G401 (cell line): ENCODE results near the gene SSBP2. TPM values are rescaled to one million over a fixed set of nuclear protein-coding genes. Genes with fewer than 3 reads are reported as not detected.

Experiments used
- DNase-seq: peaks from one replicate; pipeline ENCODE4 v3.0.0-alpha.2; 2015; ENCODE audit warnings: low spot score
- in situ Hi-C: cut with HindIII; loops from 2 replicates; pipeline ENCODE4 v1.10.0; 2016; ENCODE audit warnings: low sequenced_read_pairs, mixed read lengths
- total RNA-seq: library from RNA; depleted of rRNA; stranded (reverse); fragments of >200 nt; shearing (Covaris generic); gene quantifications from 2 replicates; pipeline ENCODE4 v1.2.3, GENCODE V29; 2014

SSBP2 gene
- total RNA-seq, 1 experiment from 2014 or later = 23.7 TPM

GRCh38 chr5:81768935-81769452, 18.1 kb upstream of the SSBP2 start:
- no peak for DNase-seq
- in situ Hi-C loops = no loop called here

DNA sequence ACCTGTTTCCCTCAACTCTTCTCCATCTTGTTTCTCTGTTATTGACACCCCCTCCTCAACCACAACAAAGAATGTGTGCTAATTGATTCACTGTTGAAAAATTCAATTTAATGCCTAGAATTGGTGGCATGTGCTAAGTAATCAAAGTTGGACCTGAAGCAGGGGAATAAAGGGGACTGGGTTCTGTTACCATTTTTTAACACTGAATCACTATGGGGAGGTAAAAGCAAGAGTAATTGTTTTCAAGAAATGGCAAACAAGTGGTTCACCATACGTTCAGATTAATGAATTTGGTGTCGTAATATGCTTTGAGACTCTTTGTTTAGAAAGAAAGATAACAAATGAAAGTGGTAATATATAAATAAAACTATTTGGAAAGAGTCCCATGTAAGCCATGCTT, 17.0 kb upstream of the SSBP2 start:
- no peak for DNase-seq
- in situ Hi-C loops = no loop called here

GRCh38 chr5:81767097-81767496, 16.2 kb upstream of the SSBP2 start:
- in situ Hi-C loops = no loop called here
- DNase-seq = no peak

DNA sequence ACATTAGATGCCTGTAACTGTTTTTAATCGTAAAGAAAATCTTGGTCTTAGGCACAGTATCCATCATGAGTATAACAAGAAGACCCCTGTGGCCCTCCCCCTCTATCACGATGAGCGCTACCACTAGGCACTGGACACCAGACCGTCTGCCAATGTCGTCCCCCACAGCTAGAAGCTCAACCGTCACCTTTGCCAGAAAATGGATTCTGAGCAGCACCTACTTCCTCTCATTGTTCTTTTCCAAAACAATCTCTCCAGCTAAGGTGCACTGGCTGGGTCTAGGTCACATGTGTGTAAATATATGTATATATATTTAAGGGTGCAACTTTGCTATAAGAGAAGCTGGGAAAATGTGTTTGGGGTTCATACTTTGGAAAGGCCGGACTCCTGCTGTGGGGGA, 15.7 kb upstream of the SSBP2 start:
- DNase-seq = no peak
- in situ Hi-C loops = no loop called here

GRCh38 chr5:81763294-81763928, 12.5 kb upstream of the SSBP2 start:
- in situ Hi-C loops = no loop called here
- DNase-seq = no peak

DNA sequence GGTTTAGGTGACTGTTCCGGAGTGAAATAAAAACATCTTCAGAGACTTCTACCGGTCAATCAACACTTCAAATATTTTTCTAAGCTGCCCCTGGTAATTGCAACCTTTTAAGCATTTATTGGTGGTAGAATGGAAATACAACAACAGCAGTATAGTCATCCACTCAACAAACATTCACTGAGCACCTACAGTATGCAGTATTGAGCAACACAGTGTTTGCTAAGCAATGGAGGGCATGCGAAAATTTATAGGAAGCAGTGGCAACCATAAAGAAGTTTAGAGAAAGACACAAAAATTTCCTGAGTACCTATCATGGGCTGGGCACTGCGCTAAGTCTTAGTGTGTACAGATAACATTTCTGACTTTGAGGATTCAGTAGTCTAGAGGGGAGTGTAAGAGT, 12.0 kb upstream of the SSBP2 start:
- in situ Hi-C loops = no loop called here
- no peak for DNase-seq

GRCh38 chr5:81762401-81762800, 11.5 kb upstream of the SSBP2 start:
- DNase-seq = no peak
- in situ Hi-C loops = no loop called here

GRCh38 chr5:81761970-81762369, 11.1 kb upstream of the SSBP2 start:
- no peak for DNase-seq
- in situ Hi-C loops = no loop called here

GRCh38 chr5:81761270-81761669, 10.4 kb upstream of the SSBP2 start:
- in situ Hi-C loops = no loop called here
- no peak for DNase-seq

DNA sequence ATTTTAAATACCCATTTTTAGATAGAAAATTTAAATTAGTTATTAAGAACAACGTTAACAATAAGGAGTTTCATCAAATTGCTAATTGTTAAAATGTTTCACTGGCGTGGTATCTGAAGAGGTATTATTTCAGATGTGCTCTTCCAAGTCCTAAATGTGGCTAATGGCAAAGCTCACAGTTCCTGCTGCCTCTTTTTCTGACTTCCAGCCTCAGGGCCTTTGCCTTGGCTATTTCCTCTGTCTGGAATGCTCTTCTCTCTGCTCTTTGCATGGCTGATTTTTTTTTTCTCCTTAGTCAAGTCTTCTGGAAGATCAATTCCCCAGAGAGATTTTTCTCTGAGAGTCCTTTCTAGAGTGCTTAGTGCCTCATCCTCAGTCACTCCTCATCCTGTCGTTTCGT, 9.6 kb upstream of the SSBP2 start:
- in situ Hi-C loops = no loop called here
- no peak for DNase-seq

DNA sequence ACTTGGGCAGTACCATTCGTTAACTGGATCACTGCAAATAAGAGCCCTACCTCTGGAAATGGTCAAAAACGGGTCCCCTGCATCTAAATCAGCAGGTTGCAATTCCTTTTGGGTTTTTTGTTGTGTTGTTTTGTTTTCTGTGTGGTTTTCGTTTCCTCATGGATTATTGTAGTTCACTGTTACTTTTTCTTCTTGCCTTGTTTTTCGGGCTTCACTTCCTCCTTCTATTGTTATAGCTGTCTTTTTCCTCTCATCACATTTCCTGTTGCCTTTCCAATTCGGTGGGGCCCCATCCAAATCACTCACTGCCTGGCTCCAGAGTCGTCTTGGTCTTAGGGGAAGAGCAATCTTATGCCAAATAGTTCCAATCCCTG, 8.7 kb upstream of the SSBP2 start:
- in situ Hi-C loops = no loop called here
- DNase-seq = no peak

GRCh38 chr5:81757404-81757803, 6.5 kb upstream of the SSBP2 start:
- in situ Hi-C loops = no loop called here

DNA sequence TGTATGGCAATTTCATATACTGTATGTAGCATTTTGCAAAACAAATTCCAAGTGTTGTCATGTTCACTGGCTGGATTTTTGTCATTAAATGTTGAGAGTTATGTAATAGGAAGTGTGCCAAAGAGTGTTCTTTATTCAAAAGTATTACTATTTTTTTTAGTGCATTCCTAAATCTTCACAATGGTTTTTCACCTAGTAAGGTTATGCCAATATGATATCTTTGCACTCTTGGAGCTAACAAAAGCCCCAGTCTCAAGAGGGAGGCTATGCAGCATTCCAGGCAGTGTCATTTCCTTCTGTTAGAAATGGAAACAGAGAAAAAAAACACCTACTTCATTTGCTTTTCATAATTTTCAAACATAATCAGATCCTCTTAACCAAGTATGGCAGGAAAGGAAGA, 5.1 kb upstream of the SSBP2 start:
- no peak for DNase-seq
- in situ Hi-C loops = no loop called here

More at GRCh38 chr5:81757404-81757803, 6.5 kb upstream of the SSBP2 start:
- no peak for DNase-seq

DNA sequence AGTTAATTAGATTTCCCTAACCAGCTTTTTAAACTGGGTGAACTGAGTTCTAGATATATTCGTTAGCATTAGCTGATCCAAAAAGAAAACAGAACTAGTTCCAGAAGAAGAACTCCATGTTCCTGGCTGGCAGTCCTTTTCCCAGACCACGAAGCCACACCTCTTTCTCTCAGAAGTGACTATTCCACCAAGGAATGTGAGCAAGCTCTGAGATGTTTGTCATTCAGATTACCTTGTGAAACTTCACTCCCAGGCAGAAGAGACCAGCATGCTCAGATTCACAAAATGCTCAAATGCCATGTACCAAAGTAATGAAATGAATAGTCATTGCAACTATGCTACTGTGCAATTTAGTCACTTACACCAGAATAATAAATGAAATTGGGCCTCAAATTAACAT, 4.4 kb upstream of the SSBP2 start:
- DNase-seq = no peak
- in situ Hi-C loops = no loop called here

- in situ Hi-C loops = no loop called here
- DNase-seq = no peak
Measured at GRCh38 chr5:81754621-81755020, 3.7 kb upstream of the SSBP2 start.

DNA sequence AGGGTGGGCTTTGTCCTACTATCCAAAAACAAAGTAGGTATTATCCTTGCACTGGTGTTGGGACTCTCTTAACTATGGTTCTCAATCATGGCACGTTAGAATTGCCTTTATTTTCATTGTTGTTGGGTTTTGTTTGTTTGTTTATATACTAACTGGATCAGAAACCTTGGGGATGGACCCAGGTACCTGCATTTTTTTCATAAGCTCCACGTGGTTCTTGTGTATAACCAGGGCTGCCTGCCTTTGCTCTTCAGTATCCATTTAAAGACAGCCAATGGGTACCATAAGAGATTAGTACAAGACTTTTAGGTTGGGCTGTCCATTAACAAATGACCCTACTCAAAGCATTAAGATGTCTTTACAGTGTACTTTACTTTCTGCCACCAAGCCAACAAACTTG, 2.5 kb upstream of the SSBP2 start:
- in situ Hi-C loops = no loop called here

DNA sequence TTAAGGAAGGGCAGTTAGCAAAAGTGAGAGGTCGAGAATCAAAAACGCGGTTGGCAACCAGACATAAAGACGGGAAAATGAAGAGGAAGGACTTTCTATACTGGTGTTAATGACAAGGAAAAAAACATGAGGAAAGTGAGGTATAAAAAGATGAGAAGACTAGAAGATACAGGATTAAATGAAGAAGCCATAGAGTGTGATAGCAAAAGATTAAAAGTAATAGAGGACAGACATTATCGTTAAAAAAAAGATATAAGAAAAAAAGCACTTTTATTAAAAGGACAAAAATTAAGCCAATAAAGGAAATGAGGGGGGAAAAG, 1.7 kb upstream of the SSBP2 start:
- in situ Hi-C loops = no loop called here
- DNase-seq = no peak

More for the DNA sequence above, 2.5 kb upstream of the SSBP2 start:
- DNase-seq = no peak

DNA sequence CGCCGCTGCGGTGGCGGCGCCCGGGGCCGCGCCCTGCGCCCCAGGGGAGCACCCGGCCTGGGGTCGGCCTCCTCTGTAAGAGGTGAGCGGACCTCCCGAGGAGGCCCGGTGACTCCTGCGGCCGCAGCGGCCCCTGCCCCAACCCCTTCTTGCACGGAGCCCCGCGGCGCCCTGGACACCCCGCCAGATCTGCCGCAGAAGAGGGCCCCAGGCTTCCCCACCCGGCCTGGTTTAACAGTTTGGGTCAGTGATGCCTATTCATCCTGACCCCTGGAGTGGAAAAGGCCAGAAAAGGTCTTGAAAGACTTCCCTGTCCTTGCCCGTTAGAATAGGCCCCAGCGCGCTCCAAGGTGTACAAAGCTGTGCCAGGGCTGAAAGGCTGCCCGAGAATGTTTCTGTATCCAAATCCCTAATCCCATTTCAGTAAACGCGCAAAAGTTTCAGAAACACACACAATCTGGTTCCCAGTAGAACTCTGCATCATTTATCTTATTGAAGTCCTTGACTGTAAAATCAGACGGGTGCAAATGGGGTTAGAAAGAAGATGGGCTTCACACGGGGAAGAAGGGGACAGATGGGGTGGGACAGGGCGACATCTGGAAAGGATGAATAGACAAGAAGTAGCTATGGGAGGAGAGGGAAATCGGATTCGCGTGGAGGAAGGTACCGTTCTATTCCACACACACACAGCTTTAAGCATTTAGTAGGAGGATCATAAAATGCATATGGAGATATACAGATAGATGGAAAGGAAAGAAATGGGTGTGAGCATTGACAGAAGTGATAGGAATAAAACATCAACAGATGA, 1.1 kb upstream of the SSBP2 start:
- DNase-seq = peak; percentile 66
- in situ Hi-C loops = no loop called here

DNA sequence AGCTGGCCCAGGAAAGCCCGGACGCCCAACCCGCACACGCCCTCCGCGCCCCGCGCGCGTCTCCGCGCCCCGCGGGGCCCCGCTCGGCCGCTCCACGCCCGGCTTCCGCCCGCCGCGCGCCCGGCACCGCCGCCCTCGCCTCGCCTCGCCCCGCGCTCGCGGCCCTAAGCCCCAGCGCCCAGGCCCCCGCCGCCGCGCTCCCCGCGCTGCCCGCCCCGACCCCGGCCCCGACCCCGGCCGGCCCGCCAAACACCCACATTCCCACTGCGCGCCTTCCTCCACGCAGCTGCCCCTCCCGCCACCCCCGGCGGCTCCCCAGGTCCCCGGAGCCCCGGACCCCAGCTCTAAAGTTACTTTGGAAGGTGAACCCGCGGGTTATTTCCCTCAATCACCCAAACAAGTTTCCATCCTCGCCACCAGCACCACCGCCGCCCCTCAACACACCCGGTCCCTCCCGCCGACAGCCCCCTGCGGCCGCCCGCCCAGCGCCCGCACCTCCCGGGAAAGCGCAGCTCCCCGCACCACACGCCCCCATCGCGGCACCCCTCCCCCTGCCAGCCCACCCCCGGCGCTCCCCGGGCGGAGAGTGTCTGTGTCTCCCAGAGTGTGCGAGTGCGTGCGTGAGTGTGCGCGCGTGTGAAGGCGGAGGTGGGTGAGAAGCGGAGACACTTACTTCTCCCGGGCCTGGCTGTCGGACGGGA, 439 bp downstream of the SSBP2 start:
- DNase-seq = no peak
- in situ Hi-C loops = no loop called here

GRCh38 chr5:81749561-81750307, 1.2 kb downstream of the SSBP2 start:
- in situ Hi-C loops = no loop called here
- DNase-seq = no peak
